H9 (cell line): ENCODE results near the gene PIK3C2B. TPM values are rescaled to one million over a fixed set of nuclear protein-coding genes. Genes with fewer than 3 reads are reported as not detected.

Experiments used
- DNase-seq: peaks from one replicate; pipeline ENCODE4 v3.0.0-alpha.2; 2017
- H2AFZ ChIP-seq: one replicate; pipeline ENCODE4 v1.6.1; 2013; ENCODE audit warnings: mild to moderate bottlenecking, low read length, control low read depth, moderate library complexity
- H2AK5ac ChIP-seq: 2 replicates; pipeline ENCODE4 v1.6.1; 2013; ENCODE audit warnings: low read length, control low read depth, mixed read lengths; ENCODE audit not compliant: insufficient read length
- H2BK120ac ChIP-seq: one replicate; pipeline ENCODE4 v1.6.1; 2013; ENCODE audit warnings: low read depth, mild to moderate bottlenecking, low read length, control low read depth, inconsistent platforms; ENCODE audit not compliant: poor library complexity, severe bottlenecking
- H2BK12ac ChIP-seq: 2 replicates; pipeline ENCODE4 v1.6.1; 2013; ENCODE audit warnings: low read length, control low read depth, mixed read lengths, low read depth; ENCODE audit not compliant: insufficient read length
- H2BK15ac ChIP-seq: 2 replicates; pipeline ENCODE4 v1.6.1; 2013; ENCODE audit warnings: low read depth, low read length, control low read depth
- H2BK20ac ChIP-seq: one replicate; pipeline ENCODE4 v1.6.1; 2013; ENCODE audit warnings: low read depth, mild to moderate bottlenecking, low read length, control low read depth, inconsistent platforms; ENCODE audit not compliant: poor library complexity, severe bottlenecking
- H2BK5ac ChIP-seq: 2 replicates; pipeline ENCODE4 v1.6.1; 2013; ENCODE audit warnings: low read length, control low read depth, mixed read lengths; ENCODE audit not compliant: insufficient read length
- H3K14ac ChIP-seq: 2 replicates; pipeline ENCODE4 v1.6.1; 2013; ENCODE audit warnings: low read length, control low read depth; ENCODE audit not compliant: insufficient read depth
- H3K18ac ChIP-seq: 2 replicates; pipeline ENCODE4 v1.6.1; 2013; ENCODE audit warnings: low read depth, mild to moderate bottlenecking, mixed read lengths, low read length, control low read depth; ENCODE audit not compliant: insufficient read length
- H3K23ac ChIP-seq: 2 replicates; pipeline ENCODE4 v1.6.1; 2013; ENCODE audit warnings: low read length, control low read depth, mixed read lengths, low read depth; ENCODE audit not compliant: insufficient read length
- H3K23me2 ChIP-seq: 2 replicates; pipeline ENCODE4 v1.6.1; 2013; ENCODE audit warnings: low read depth, mild to moderate bottlenecking, mixed read lengths, low read length, control low read depth; ENCODE audit not compliant: insufficient read length, poor library complexity, severe bottlenecking
- H3K27ac ChIP-seq: 2 replicates; pipeline ENCODE4 v1.5.1; 2013; ENCODE audit warnings: low read length, control low read depth, mixed read lengths, low read depth; ENCODE audit not compliant: insufficient read length
- H3K27me3 ChIP-seq: 2 replicates; pipeline ENCODE4 v1.6.1; 2013; ENCODE audit warnings: low read length, control low read depth, inconsistent platforms; ENCODE audit not compliant: insufficient read depth
- H3K4ac ChIP-seq: 2 replicates; pipeline ENCODE4 v1.6.1; 2013; ENCODE audit warnings: low read depth, mild to moderate bottlenecking, control low read depth, inconsistent platforms, low read length, moderate library complexity
- H3K4me1 ChIP-seq: 2 replicates; pipeline ENCODE4 v1.6.1; 2013; ENCODE audit warnings: low read length, control low read depth, inconsistent platforms; ENCODE audit not compliant: insufficient read depth
- H3K4me2 ChIP-seq: 2 replicates; pipeline ENCODE4 v1.6.1; 2013; ENCODE audit warnings: low read length, control low read depth, mixed read lengths; ENCODE audit not compliant: insufficient read length, insufficient read depth
- H3K56ac ChIP-seq: 2 replicates; pipeline ENCODE4 v1.6.1; 2013; ENCODE audit warnings: low read depth, mild to moderate bottlenecking, mixed read lengths, low read length, control low read depth; ENCODE audit not compliant: insufficient read length
- H3K79me1 ChIP-seq: 2 replicates; pipeline ENCODE4 v1.6.1; 2013; ENCODE audit warnings: low read depth, mild to moderate bottlenecking, moderate library complexity, low read length, control low read depth, inconsistent platforms; ENCODE audit not compliant: insufficient read depth, poor library complexity, severe bottlenecking
- H3K79me2 ChIP-seq: 2 replicates; pipeline ENCODE4 v1.6.1; 2013; ENCODE audit warnings: low read length, control low read depth, inconsistent platforms; ENCODE audit not compliant: insufficient read depth
- H3K9ac ChIP-seq: 2 replicates; pipeline ENCODE4 v1.6.1; 2013; ENCODE audit warnings: low read length, control low read depth, mixed read lengths; ENCODE audit not compliant: insufficient read length; ENCODE audit errors: extremely low read depth
- H3K9me3 ChIP-seq: one replicate; pipeline ENCODE4 v1.6.1; 2013; ENCODE audit warnings: low read depth, low read length, inconsistent platforms; ENCODE audit not compliant: control insufficient read depth
- H3T11ph ChIP-seq: one replicate; pipeline ENCODE4 v1.6.1; 2013; ENCODE audit warnings: mild to moderate bottlenecking, low read length, control low read depth, inconsistent platforms
- H4K20me1 ChIP-seq: one replicate; pipeline ENCODE4 v1.6.1; 2013; ENCODE audit not compliant: control insufficient read depth, insufficient read length, insufficient read depth
- H4K5ac ChIP-seq: 2 replicates; pipeline ENCODE4 v1.6.1; 2013; ENCODE audit warnings: low read depth, mild to moderate bottlenecking, mixed read lengths, low read length, control low read depth; ENCODE audit not compliant: insufficient read length
- H4K8ac ChIP-seq: replicated peaks from 2 replicates; pipeline ENCODE4 v1.6.1; 2013; ENCODE audit warnings: low read length, control low read depth, mixed read lengths, low read depth; ENCODE audit not compliant: insufficient read length
- H4K91ac ChIP-seq: 2 replicates; pipeline ENCODE4 v1.6.1; 2013; ENCODE audit warnings: low read depth, mild to moderate bottlenecking, moderate library complexity, mixed read lengths, low read length, control low read depth; ENCODE audit not compliant: insufficient read length
- H3K27ac Mint-ChIP-seq, 3 experiments: 2 replicates in 2 of 3; 3 replicates in 1 of 3; pipeline ENCODE4 v1.8.0; 2020 to 2021; ENCODE audit warnings: mixed read lengths in 3 of 3, mild to moderate bottlenecking in 1 of 3, moderate library complexity in 1 of 3
- H3K27me3 Mint-ChIP-seq: 2 replicates; pipeline ENCODE4 v1.8.0; 2021; ENCODE audit warnings: low read depth, mild to moderate bottlenecking, moderate library complexity, mixed read lengths
- H3K36me3 Mint-ChIP-seq, 3 experiments: 2 replicates in 2 of 3; 3 replicates in 1 of 3; pipeline ENCODE4 v1.8.0; 2020 to 2021; ENCODE audit warnings: low read depth in 3 of 3, mixed read lengths in 3 of 3; ENCODE audit not compliant: insufficient read depth in 1 of 3
- H3K4me1 Mint-ChIP-seq, 2 experiments: 2 replicates each; pipeline ENCODE4 v1.8.0; 2020; ENCODE audit warnings: mixed read lengths in 2 of 2
- H3K4me3 Mint-ChIP-seq, 2 experiments: 2 replicates in 1 of 2; 3 replicates in 1 of 2; pipeline ENCODE4 v1.8.0; 2020 to 2021; ENCODE audit warnings: mild to moderate bottlenecking in 2 of 2, mixed read lengths in 2 of 2, moderate library complexity in 1 of 2
- H3K9me3 Mint-ChIP-seq, 2 experiments: 2 replicates in 1 of 2; 3 replicates in 1 of 2; pipeline ENCODE4 v1.8.0; 2020; ENCODE audit warnings: mild to moderate bottlenecking in 2 of 2, mixed read lengths in 2 of 2, moderate library complexity in 1 of 2
- CTCF ChIP-seq: fragments of 200-600 bp; sonication (generic); conservative IDR thresholded peaks from 3 replicates; pipeline ENCODE4 v1.8.0; 2021; ENCODE audit warnings: antibody characterized with exemption, mild to moderate bottlenecking
- WGBS: extraction: QIAGEN DNeasy Blood & Tissue Kit; methylation state at CpG from one replicate; pipeline ENCODE4 v1.1.7; 2013; ENCODE audit warnings: missing lambda C conversion rate, low lambda C conversion rate, mixed read lengths; ENCODE audit not compliant: insufficient read length; ENCODE audit errors: extremely low coverage; 5-methylcytosine and 5-hydroxymethylcytosine counted together
- total RNA-seq: library from RNA; stranded (reverse); gene quantifications from 2 replicates; pipeline ENCODE4 v1.2.1, GENCODE V29; 2021

The PIK3C2B gene
- total RNA-seq, 1 experiment from 2014 or later = 13.1 TPM

GRCh38 chr1:204471687-204472086 lies 22.9 kb downstream of the PIK3C2B start:
- Histone ChIP-seq H2AK5ac (no peak overlapping the region), H3K27ac (no peak overlapping the region), H2BK20ac (no peak overlapping the region), H3K4me2 (no peak overlapping the region), H3K23me2 (no peaks in the 10 kb centered on the region), H2BK12ac (no peak overlapping the region), H3K56ac (no peak overlapping the region), H3K18ac (no peak overlapping the region), H3K27me3 (no peaks in the 10 kb centered on the region), H2BK120ac (no peak overlapping the region), H2AFZ (no peak overlapping the region), H2BK5ac (no peak overlapping the region), H3K79me2 (no peaks in the 10 kb centered on the region), H4K8ac (no peak overlapping the region), H2BK15ac (no peak overlapping the region), H3K23ac (no peak overlapping the region), H4K91ac (no peak overlapping the region), H3K4ac (no peak overlapping the region), H4K5ac (no peak overlapping the region), H3K9me3 (no peaks in the 10 kb centered on the region), H3K14ac (no peak overlapping the region), H3T11ph (no peak overlapping the region), H3K79me1 (no peaks in the 10 kb centered on the region), H3K4me1 (peaks cover 2% of the 10 kb centered on the region; the same call in 1 of the 2 replicates), H4K20me1 (no peaks in the 10 kb centered on the region), H3K9ac (no peak overlapping the region)
- no peak for TF ChIP-seq CTCF
- Mint-ChIP-seq H3K9me3 (no peaks in the 10 kb centered on the region), H3K36me3 (peaks cover 7 to 13% (median 9%) of the 10 kb centered on the region in 3 experiments; a peak in 6 of 7 replicates), H3K27me3 (no peaks in the 10 kb centered on the region), H3K27ac (no peak overlapping the region), H3K4me1 (peaks cover 24 to 25% of the 10 kb centered on the region in 2 experiments), H3K4me3 (no peak overlapping the region)
- no peak for DNase-seq
- no CpG with 5 or more reads among the region's 4 CpGs for WGBS
